Left lung (tissue), 10 donors: ENCODE data around the gene TIA1. TPM values are rescaled to one million over a fixed set of nuclear protein-coding genes. Genes with fewer than 3 reads are reported as not detected.
"Not testable (repeated sequence)": the region's sequence is repeated elsewhere in the genome, so short reads cannot be mapped to it uniquely, and the experiment has no call there.

Experiments used
- ATAC-seq: fragments of 200-7000 bp; cut with Tn5 transposase; one replicate; pipeline ENCODE4 v1.9.1; 2020; ENCODE audit warnings: moderate library complexity
- DNase-seq, 4 donors: peaks; one replicate each; pipeline ENCODE4 v3.0.0-alpha.2; 2013 to 2020
- H3K27ac ChIP-seq, 2 donors: fragments of 200-600 bp; sonication (generic) in 1 of 2; one replicate each; pipeline versions ENCODE4 v1.5.0 to v1.8.0; 2020 to 2021
- H3K27me3 ChIP-seq, 2 donors: fragments of 200-600 bp; sonication (generic) in 1 of 2; one replicate each; pipeline versions ENCODE4 v1.5.0 to v1.8.0; 2020 to 2021
- H3K36me3 ChIP-seq, 2 donors: fragments of 200-600 bp; sonication (generic) in 1 of 2; one replicate each; pipeline versions ENCODE4 v1.5.0 to v1.8.0; 2020 to 2021
- H3K4me1 ChIP-seq, 2 donors: fragments of 200-600 bp; one replicate each; pipeline ENCODE4 v1.8.0; 2021
- H3K4me3 ChIP-seq, 2 donors: fragments of 200-600 bp; sonication (generic) in 1 of 2; one replicate each; pipeline versions ENCODE4 v1.5.0 to v1.8.0; 2020 to 2021; ENCODE audit warnings: mild to moderate bottlenecking in 1 of 2
- H3K9me3 ChIP-seq, 2 donors: fragments of 200-600 bp; sonication (generic) in 1 of 2; one replicate each; pipeline versions ENCODE4 v1.5.0 to v1.8.0; 2020 to 2021
- intact Hi-C, 2 donors: fragments of 100-400 bp; cut with DNase I; formaldehyde crosslinking; loops; one replicate each; pipeline versions ENCODE4 v1.11.2 to v1.14.2; 2022
- polyA plus RNA-seq, 6 donors: library from polyadenylated mRNA; unstranded; fragments of 120-200 nt; gene quantifications; one replicate each; pipeline ENCODE4 v1.2.1, GENCODE V29; 2013; ENCODE audit not compliant: insufficient read length in 6 of 6
- total RNA-seq, 2 donors: library from RNA; stranded (reverse); fragmentation: NEBNext Ultra II Directional; extraction: Animal tissue kit (Norgen Biotek cat#: 25700); gene quantifications; one replicate each; pipeline ENCODE4 v1.2.1, GENCODE V29; 2021
- TF ChIP-seq, protein P1 (sequence below), 2 donors: fragments of 200-600 bp; sonication (generic) in 1 of 2; IDR thresholded peaks; one replicate each; pipeline versions ENCODE4 v1.5.0 to v1.8.0; 2021; ENCODE audit warnings: antibody characterized with exemption in 2 of 2
- donor health status: DM: no; HTN: yes; CAD: no.
- donor health status: DM: no; HTN: no; CAD: no.

The TIA1 gene
- total and polyA plus RNA-seq, 8 donors = 92.9 to 639 (median 532) TPM

DNA sequence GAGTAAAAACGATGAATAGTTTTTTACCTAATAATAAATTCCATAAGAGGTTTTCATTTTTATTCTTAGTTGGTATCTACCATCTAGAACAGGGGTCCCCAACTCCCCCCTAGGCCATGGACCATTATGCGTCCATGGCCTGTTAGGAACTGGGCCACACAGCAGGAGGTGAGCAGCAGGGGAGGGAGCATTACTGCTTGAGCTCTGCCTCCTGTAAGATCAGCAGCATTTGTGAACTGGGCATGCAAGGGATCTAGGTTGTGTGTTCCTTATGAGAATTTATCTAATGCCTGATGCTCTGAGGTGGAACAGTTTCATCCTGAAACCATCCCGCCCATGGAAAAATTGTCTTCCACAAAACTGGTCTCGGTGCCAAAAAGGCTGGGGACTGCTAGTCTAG is 5.9 kb downstream of the TIA1 start:
- TF ChIP-seq, protein P1, sequence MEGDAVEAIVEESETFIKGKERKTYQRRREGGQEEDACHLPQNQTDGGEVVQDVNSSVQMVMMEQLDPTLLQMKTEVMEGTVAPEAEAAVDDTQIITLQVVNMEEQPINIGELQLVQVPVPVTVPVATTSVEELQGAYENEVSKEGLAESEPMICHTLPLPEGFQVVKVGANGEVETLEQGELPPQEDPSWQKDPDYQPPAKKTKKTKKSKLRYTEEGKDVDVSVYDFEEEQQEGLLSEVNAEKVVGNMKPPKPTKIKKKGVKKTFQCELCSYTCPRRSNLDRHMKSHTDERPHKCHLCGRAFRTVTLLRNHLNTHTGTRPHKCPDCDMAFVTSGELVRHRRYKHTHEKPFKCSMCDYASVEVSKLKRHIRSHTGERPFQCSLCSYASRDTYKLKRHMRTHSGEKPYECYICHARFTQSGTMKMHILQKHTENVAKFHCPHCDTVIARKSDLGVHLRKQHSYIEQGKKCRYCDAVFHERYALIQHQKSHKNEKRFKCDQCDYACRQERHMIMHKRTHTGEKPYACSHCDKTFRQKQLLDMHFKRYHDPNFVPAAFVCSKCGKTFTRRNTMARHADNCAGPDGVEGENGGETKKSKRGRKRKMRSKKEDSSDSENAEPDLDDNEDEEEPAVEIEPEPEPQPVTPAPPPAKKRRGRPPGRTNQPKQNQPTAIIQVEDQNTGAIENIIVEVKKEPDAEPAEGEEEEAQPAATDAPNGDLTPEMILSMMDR (IDR thresholded peaks at IDR 0.05) = no peak
- Histone ChIP-seq H3K27me3 (no peaks in the 10 kb centered on the region), H3K9me3 (no peaks in the 10 kb centered on the region), H3K36me3 (peaks cover 0 to 16% of the 10 kb centered on the region in 2 donors), H3K27ac (no peak overlapping the region), H3K4me1 (peaks cover 27 to 54% of the 10 kb centered on the region in 2 donors), H3K4me3 (no peak overlapping the region)
- DNase-seq (no peak), ATAC-seq (no peak)
- intact Hi-C loops = no loop called here

DNA sequence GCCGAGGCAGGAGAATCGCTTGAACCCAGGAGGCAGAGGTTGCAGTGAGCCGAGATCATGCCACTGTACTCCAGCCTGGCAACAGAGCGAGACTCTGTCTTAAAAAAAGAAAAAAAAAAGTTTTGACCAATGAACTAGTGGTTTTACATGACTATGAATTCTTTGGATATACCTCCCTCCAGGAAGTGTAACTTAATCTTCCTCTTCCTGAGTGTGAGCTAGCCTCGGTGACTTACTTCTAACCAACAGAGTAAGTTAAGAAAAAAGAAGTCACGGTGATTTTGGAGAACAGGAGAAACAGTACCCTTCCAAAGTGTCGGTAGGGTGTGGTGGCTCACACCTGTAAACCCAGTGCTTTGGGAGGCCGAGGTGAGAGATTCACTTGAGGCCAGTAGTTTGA is 7.1 kb downstream of the TIA1 start:
- no peak overlapping the region for H3K4me3 ChIP-seq
- intact Hi-C loops = no loop called here
- TF ChIP-seq, protein P1 (IDR thresholded peaks at IDR 0.05) = no peak
- DNase-seq (no peak), ATAC-seq (no peak)
- H3K27me3 ChIP-seq = no peaks in the 10 kb centered on the region
- peaks cover 22 to 45% of the 10 kb centered on the region in 2 donors for H3K4me1 ChIP-seq
- no peak overlapping the region for H3K27ac ChIP-seq
- peaks cover 0 to 22% of the 10 kb centered on the region in 2 donors for H3K36me3 ChIP-seq
- H3K9me3 ChIP-seq = no peaks in the 10 kb centered on the region

DNA sequence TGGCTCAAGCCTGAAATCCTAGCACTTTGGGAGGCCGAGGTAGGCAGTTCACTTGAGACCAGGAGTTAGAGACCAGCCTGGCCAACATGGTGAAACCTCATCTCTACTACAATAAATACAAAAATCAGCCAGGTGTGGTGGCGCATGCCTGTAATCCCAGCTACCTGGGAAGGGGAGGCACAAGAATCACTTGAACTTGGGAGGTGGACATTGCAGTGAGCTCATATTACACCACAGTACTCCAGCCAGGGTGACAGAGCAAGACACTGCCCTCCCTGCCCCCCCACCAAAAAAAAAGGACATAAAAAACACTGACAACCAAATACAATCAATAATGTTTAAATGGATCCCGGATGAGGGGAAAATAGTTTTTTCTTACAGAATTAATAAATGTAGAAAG is 7.8 kb downstream of the TIA1 start:
- H3K27me3 ChIP-seq = no peaks in the 10 kb centered on the region
- peaks cover 16 to 38% of the 10 kb centered on the region in 2 donors for H3K4me1 ChIP-seq
- DNase-seq = no peak
- no peak overlapping the region for H3K27ac ChIP-seq
- TF ChIP-seq, protein P1 (IDR thresholded peaks at IDR 0.05) = no peak
- peaks cover 0 to 29% of the 10 kb centered on the region in 2 donors for H3K36me3 ChIP-seq
- no peaks in the 10 kb centered on the region for H3K9me3 ChIP-seq
- ATAC-seq = no peak
- H3K4me3 ChIP-seq = no peak overlapping the region
- intact Hi-C loops = no loop called here

DNA sequence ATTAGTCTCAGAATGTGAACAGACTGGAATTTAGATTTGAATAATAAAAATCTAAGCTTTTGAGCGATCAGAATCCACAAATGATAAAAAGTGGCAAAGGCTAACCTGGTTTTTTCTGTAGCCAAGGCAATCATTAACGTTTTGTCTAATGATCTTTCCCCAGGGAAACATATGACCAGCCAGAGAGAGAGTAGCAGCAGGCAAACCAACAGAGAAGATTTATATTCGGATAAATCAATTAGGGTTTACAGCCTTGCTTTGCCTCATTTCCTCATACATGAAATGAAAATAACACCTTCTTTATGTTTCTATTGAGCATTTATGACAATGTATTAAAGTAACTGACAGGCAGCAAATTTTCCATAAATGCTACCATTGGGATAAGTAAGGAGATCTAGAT is 14.5 kb downstream of the TIA1 start:
- DNase-seq = no peak
- Histone ChIP-seq H3K27ac (no peak overlapping the region), H3K4me3 (no peak overlapping the region), H3K9me3 (no peaks in the 10 kb centered on the region), H3K27me3 (no peaks in the 10 kb centered on the region), H3K4me1 (no peaks in the 10 kb centered on the region), H3K36me3 (peaks cover 0 to 81% of the 10 kb centered on the region in 2 donors)
- ATAC-seq = no peak
- intact Hi-C loops = no loop called here
- TF ChIP-seq, protein P1 (IDR thresholded peaks at IDR 0.05) = no peak

DNA sequence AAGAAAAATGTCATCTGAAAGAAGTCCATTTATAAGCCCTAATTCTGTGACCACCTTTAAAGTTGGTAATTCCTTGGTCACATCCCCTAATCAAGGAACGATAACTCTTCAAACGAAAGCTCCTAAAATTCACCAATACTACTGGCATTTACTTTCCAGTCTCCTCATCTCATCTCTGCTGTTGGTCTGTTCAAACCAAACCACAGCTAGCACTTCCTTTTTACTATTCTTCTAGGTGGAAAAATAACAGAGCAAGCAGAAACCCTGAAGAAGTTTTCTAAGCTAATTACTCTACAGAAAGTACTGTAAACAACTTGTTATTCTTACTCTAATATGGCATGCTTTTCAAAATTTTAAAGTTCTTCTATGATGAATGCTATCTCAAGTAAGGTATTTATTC is 21.6 kb downstream of the TIA1 start:
- intact Hi-C loops = no loop called here
- no peak overlapping the region for H3K27ac ChIP-seq
- no peak overlapping the region for H3K4me3 ChIP-seq
- no peaks in the 10 kb centered on the region for H3K9me3 ChIP-seq
- ATAC-seq (no peak), DNase-seq (no peak)
- TF ChIP-seq, protein P1 (IDR thresholded peaks at IDR 0.05) = no peak
- peaks cover 0 to 100% of the 10 kb centered on the region in 2 donors for H3K36me3 ChIP-seq
- H3K4me1 ChIP-seq = no peaks in the 10 kb centered on the region
- H3K27me3 ChIP-seq = no peaks in the 10 kb centered on the region

DNA sequence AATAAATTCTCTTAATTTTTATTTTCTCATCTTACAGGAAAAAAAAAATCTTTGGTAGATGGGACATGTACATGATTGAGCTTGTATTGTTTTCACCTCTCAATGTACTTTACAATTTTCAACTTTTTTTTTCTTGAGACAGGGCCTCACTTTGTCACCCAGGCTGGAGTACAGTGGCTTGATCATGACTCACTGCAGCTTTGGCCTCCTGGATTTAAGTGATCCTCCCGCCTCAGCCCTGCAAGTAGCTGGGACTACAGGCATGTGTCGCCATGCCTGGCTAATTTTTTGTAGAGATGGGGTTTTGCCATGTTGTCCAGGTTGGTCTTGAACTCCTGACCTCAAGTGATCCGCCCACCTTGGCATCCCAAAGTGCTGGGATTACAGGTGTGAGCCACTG is 25.1 kb downstream of the TIA1 start:
- H3K36me3 ChIP-seq = peaks cover 0 to 100% of the 10 kb centered on the region in 2 donors
- H3K27ac ChIP-seq, H3K4me3 ChIP-seq, intact Hi-C loops, ATAC-seq, H3K4me1 ChIP-seq, H3K27me3 ChIP-seq, DNase-seq, H3K9me3 ChIP-seq: not testable (repeated sequence)
